DND-41 (cell line): ENCODE data around the gene FANK1.

Experiments used
- CTCF ChIP-seq: IDR thresholded peaks from 2 replicates; pipeline ENCODE4 v1.5.1; 2012; ENCODE audit warnings: borderline replicate concordance, low read length, moderate library complexity, mild to moderate bottlenecking; ENCODE audit not compliant: poor library complexity, severe bottlenecking; ENCODE audit errors: extremely low read depth
- EZH2 ChIP-seq: IDR thresholded peaks from 3 replicates; pipeline ENCODE4 v1.6.1; 2012; ENCODE audit warnings: borderline replicate concordance, low read depth, mild to moderate bottlenecking, moderate library complexity, low read length, inconsistent platforms; ENCODE audit not compliant: severe bottlenecking

- TF ChIP-seq CTCF (no peak), EZH2 (no peak)
Measured at GRCh38 chr10:125983656-125984055, 87.3 kb downstream of the FANK1 start.
